Measurements from ENCODE around the gene XRCC5. TPM values are rescaled to one million over a fixed set of nuclear protein-coding genes. Genes with fewer than 3 reads are reported as not detected.

XRCC5 gene
- total and polyA plus RNA-seq, 3 donors from 2014 or later: 132 to 145 (median 133) TPM

DNA sequence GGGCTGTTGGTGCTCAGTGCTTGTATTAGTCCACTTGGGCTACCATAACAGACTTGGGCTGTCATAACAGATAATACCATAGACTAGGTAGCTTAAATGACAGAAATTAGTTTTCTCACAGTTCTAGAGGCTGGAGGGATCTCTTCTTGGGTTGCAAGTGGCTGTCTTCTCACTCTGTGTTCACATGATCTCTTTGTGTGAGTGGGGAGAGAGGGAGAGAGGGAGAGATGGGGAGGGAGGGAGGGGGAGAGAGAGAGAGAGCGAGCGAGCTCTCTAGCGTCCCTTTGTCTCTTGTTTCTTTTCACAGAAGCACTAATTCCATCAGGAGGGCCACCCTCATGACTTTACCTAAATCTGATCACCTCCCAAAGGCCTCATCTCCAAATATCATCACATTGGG lies 4.5 kb upstream of the XRCC5 start:
- TF ChIP-seq POLR2A (IDR thresholded peaks at IDR 0.05): no peak
- TF ChIP-seq, protein P1, sequence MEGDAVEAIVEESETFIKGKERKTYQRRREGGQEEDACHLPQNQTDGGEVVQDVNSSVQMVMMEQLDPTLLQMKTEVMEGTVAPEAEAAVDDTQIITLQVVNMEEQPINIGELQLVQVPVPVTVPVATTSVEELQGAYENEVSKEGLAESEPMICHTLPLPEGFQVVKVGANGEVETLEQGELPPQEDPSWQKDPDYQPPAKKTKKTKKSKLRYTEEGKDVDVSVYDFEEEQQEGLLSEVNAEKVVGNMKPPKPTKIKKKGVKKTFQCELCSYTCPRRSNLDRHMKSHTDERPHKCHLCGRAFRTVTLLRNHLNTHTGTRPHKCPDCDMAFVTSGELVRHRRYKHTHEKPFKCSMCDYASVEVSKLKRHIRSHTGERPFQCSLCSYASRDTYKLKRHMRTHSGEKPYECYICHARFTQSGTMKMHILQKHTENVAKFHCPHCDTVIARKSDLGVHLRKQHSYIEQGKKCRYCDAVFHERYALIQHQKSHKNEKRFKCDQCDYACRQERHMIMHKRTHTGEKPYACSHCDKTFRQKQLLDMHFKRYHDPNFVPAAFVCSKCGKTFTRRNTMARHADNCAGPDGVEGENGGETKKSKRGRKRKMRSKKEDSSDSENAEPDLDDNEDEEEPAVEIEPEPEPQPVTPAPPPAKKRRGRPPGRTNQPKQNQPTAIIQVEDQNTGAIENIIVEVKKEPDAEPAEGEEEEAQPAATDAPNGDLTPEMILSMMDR (IDR thresholded peaks at IDR 0.05): no peak
- Histone ChIP-seq H3K9me3 (no peaks in the 10 kb centered on the region), H3K36me3 (ENCODE audit: low read depth, missing control alignments) (no peaks in the 10 kb centered on the region), H3K4me1 (no peaks in the 10 kb centered on the region), H3K4me3 (no peak overlapping the region), H3K27me3 (no peaks in the 10 kb centered on the region), H3K27ac (no peak overlapping the region)
- no peak for DNase-seq
- intact Hi-C loops (cut with DNase I; ENCODE audit: low total_unique reads): no loop called here
- 78 to 82% methylated on average over 3 of the region's 3 CpGs for WGBS, 2 donors

DNA sequence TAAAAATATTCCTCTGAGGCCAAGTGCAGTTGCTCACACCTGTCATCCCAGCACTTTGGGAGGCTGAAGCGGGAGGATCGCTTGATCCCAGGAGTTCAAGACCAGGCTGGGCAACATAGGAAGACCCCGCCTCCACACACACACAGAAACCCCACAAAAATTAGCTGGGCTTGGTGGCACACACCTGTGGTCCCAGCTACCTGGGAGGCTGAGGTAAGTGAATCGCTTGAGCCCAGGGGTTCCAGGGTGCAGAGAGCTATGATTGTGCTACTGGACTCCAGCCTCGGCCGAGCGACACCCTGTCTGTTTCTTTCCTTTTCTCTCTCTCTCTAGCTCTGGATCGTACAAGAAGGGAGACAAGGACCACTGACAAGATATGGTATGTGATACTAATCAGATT lies 1.8 kb upstream of the XRCC5 start:
- Histone ChIP-seq H3K27me3 (no peaks in the 10 kb centered on the region), H3K4me3 (no peak overlapping the region), H3K9me3 (no peaks in the 10 kb centered on the region), H3K4me1 (peaks cover 10% of the 10 kb centered on the region), H3K36me3 (ENCODE audit: low read depth, missing control alignments) (no peaks in the 10 kb centered on the region), H3K27ac (no peak overlapping the region)
- intact Hi-C loops (cut with DNase I; ENCODE audit: low total_unique reads): no loop called here
- no peak for TF ChIP-seq POLR2A (IDR thresholded peaks at IDR 0.05)
- 46 to 77% methylated on average over 8 of the region's 8 CpGs for WGBS, 2 donors
- no peak for DNase-seq

DNA sequence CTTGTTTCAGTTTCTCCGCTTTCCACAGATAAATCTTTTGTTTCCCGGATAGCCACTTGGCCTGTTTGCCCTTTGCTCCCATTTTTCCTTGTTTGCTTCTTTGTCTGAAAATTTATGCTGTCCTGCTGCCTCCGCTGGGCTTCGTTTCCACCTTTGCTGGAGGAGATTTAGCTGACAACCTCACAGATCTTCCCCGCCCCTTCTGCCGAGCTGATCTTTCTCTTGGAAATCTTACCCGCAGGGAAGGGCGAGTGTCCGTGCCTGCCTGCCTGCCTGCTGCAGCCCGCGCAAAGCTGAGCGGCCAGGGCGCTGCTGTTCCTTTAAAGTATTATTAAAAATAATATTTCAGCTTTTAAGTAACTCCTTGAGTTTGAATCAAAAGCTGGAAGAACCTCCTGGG lies 1.4 kb upstream of the XRCC5 start:
- no peaks in the 10 kb centered on the region for H3K36me3 ChIP-seq (ENCODE audit: low read depth, missing control alignments)
- 20 to 23% methylated on average over 13 of the region's 13 CpGs for WGBS, 2 donors
- no peaks in the 10 kb centered on the region for H3K27me3 ChIP-seq
- peak; percentile 28 for DNase-seq
- H3K27ac ChIP-seq: no peak overlapping the region
- no peak overlapping the region for H3K4me3 ChIP-seq
- no peaks in the 10 kb centered on the region for H3K9me3 ChIP-seq
- TF ChIP-seq, protein P1 (IDR thresholded peaks at IDR 0.05): no peak
- no peak for TF ChIP-seq POLR2A (IDR thresholded peaks at IDR 0.05)
- H3K4me1 ChIP-seq: peaks cover 10% of the 10 kb centered on the region
- intact Hi-C loops (cut with DNase I; ENCODE audit: low total_unique reads): no loop called here

GRCh38 chr2:216108310-216108966 lies 710 bp upstream of the XRCC5 start:
- H3K9me3 ChIP-seq: no peaks in the 10 kb centered on the region
- TF ChIP-seq POLR2A (IDR thresholded peaks at IDR 0.05): no peak
- TF ChIP-seq, protein P1 (IDR thresholded peaks at IDR 0.05): no peak
- H3K4me3 ChIP-seq: peak overlapping the region; percentile 46 to 94
- no peaks in the 10 kb centered on the region for H3K27me3 ChIP-seq
- no peaks in the 10 kb centered on the region for H3K36me3 ChIP-seq (ENCODE audit: low read depth, missing control alignments)
- H3K27ac ChIP-seq: peak overlapping the region in 1 of 2 donors; percentile 50
- peaks cover 10% of the 10 kb centered on the region for H3K4me1 ChIP-seq
- WGBS, 2 donors: 15 to 30% methylated on average over 6 of the region's 6 CpGs
- intact Hi-C loops (cut with DNase I; ENCODE audit: low total_unique reads): no loop called here
- no peak for DNase-seq

DNA sequence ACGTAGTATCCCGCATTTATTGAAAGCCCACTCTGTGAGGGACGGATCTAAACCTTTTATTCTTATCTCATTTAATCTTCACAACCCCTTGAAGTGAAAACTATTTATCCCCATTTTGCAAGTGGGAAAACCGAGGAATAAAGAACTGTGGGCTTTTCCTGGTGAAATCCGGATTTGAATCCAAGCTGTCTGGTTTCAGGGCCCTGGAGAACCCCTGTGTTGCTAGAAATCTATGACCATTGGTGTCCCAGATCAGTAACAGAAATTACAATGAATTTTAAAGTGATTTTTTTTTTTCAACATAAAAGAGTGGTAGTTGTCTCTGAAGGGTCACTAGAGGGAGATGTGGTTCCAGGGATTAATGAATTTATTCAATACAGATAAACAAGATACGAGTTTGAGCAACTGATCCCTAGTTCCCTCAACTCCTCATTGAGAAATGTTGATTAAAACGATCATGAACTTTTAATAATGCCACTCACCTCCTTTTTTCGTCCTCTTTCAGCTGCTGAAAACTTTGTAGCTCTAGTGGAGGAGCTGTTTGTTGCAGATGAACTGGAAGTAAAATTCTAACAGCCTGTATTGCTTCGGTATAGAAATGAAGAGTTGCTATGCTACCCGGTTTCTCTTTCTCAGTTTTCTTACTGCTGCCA lies 940 bp downstream of the XRCC5 start:
- TF ChIP-seq, protein P1 (IDR thresholded peaks at IDR 0.05): peak; percentile 15 to 40 (median 36)
- no peak for TF ChIP-seq POLR2A (IDR thresholded peaks at IDR 0.05)
- Histone ChIP-seq H3K4me1 (peaks cover 15% of the 10 kb centered on the region), H3K4me3 (peak overlapping the region; percentile 88 to 94), H3K9me3 (no peaks in the 10 kb centered on the region), H3K27ac (peak overlapping the region; percentile 85 to 86), H3K27me3 (no peaks in the 10 kb centered on the region), H3K36me3 (ENCODE audit: low read depth, missing control alignments) (no peaks in the 10 kb centered on the region)
- 4 to 6% methylated on average over 10 of the region's 10 CpGs for WGBS, 2 donors
- no peak for DNase-seq
- intact Hi-C loops (cut with DNase I; ENCODE audit: low total_unique reads): loop anchor here (10.0 kb wide), 1 partner anchor 295 kb away; no protein-coding TSS in a partner anchor

Data from testis (tissue), 3 donors.